Stimulated activated CD4-positive, alpha-beta T cell treated with anti-CD3 and anti-CD28 coated beads, TNF-alpha, amount 100 ng/mL, for 4 hours (primary cell): Measurements from ENCODE around the gene ANKRD62.
"Not testable (repeated sequence)": the region's sequence is repeated elsewhere in the genome, so short reads cannot be mapped to it uniquely, and the experiment has no call there.

Source experiments
- DNase-seq, 3 experiments: peaks; one replicate each; pipeline ENCODE4 v3.0.0-alpha.2; 2020; ENCODE audit warnings: low read depth in 3 of 3

The ANKRD62 gene

GRCh38 chr18:12066910-12067511, 26.6 kb upstream of the ANKRD62 start:
- DNase-seq: no peak

- DNase-seq: no peak
Observed at GRCh38 chr18:12067671-12068070, 26.0 kb upstream of the ANKRD62 start.

DNA sequence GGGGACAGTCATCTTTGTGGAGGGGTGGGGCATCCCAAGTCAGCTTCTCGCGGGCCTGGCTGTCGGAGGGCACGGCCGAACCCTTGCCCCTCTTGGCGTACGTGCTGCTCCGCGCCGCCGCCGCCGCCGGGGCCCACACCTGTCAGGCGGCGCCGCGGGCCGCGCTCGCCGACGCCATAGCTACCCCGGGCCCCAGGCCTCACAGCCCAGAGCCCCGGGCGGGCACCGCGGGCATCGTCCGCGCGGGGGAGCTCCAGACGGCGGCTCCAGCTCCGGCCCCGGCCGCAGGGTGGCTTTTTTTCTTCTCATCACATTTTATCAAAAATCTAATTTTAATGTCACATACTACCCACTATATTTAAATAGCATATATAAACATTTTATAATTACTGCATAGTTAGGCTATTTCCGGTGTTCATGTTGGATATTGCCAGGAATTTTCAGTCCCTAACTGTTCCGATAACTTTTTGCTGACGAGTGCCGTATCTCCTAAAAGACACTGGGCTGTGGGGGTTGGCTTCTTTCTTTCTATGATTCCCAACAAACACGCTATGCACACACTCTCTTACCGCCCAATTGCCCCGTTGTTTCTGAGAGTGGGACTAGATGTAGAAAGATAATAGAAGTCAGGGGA, 25.2 kb upstream of the ANKRD62 start:
- not testable (repeated sequence) for DNase-seq

DNA sequence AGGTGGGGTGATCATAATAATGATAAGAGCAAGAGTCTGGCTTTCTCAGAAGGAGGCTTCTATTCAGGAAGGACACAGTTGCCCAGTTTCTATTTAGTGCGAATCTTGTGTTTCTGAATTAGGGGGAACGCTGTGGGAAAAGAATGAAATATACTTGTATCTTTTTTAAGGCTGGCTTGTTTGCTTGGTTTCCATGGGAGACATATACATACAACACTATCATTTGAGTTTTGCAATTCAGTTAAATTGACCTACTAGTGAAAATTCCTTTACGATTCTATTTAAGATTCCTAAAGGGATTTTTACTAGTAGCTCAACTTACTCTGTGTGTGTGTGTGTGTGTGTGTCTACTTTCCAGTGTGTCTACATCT, 24.7 kb upstream of the ANKRD62 start:
- DNase-seq: no peak

- not testable (repeated sequence) for DNase-seq
Observed at GRCh38 chr18:12071066-12071465, 22.6 kb upstream of the ANKRD62 start.

DNA sequence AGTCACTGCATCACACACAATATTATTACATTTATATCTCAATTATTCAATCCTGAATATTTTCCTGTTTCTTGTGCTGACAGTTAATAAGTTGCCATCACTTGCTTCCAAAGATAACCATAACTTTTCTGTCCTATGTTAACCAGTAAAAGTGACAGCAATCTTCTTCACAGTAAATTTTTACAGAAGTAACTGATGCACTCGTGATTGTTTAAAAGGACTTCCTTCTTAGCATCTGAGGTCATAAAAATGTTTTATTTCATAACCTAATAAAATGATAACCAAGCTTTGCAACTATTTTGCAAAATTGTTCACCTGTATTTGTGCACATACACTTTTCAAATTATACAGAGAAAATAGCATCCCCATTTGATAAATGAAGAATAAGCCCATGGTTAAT, 20.6 kb upstream of the ANKRD62 start:
- DNase-seq: no peak

GRCh38 chr18:12074736-12075135, 18.9 kb upstream of the ANKRD62 start:
- no peak for DNase-seq

GRCh38 chr18:12076424-12077140, 17.1 kb upstream of the ANKRD62 start:
- no peak for DNase-seq

GRCh38 chr18:12077994-12078393, 15.6 kb upstream of the ANKRD62 start:
- not testable (repeated sequence) for DNase-seq

GRCh38 chr18:12079491-12080237, 14.0 kb upstream of the ANKRD62 start:
- no peak for DNase-seq

DNA sequence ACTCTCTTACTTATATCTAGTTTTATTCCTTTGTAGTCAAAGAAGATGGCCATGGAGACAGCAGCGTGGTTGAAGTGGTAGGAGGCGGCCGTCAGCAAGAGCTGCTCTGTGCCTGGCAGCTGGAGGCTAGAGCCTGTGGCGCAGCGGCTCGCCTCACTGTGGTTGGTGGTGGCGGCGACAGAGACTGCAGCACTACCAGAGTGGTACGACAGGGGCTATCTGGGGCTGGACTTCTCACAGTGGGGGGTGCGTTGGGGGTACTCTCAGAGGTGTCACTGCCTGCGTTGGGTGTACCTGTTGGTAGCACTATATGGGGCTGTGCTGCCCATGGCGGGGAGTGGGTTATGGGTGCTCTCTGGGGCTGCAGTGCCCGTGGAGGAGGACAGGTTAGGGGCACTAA, 8.5 kb upstream of the ANKRD62 start:
- DNase-seq: no peak

DNA sequence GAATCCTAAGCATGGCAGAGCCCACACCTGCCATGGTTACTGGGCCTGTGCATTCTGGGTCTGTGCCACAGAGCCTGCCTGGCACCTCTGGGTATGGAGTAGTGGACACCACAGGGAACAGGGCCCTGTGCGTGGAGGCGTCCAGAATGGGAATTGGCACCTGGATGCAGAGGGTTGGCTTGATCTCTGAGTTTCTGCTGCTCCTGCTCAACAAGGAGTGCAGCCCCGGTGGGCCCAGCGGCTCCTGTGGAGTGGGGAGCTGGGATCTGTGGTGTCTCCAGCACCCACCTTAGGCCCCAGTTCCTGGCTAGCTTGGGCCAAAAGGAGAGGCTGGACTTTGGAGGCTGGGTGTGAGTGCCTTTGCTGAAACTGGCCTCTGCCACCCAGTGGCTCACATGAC, 7.9 kb upstream of the ANKRD62 start:
- no peak for DNase-seq

GRCh38 chr18:12086249-12086648, 7.4 kb upstream of the ANKRD62 start:
- DNase-seq: no peak

DNA sequence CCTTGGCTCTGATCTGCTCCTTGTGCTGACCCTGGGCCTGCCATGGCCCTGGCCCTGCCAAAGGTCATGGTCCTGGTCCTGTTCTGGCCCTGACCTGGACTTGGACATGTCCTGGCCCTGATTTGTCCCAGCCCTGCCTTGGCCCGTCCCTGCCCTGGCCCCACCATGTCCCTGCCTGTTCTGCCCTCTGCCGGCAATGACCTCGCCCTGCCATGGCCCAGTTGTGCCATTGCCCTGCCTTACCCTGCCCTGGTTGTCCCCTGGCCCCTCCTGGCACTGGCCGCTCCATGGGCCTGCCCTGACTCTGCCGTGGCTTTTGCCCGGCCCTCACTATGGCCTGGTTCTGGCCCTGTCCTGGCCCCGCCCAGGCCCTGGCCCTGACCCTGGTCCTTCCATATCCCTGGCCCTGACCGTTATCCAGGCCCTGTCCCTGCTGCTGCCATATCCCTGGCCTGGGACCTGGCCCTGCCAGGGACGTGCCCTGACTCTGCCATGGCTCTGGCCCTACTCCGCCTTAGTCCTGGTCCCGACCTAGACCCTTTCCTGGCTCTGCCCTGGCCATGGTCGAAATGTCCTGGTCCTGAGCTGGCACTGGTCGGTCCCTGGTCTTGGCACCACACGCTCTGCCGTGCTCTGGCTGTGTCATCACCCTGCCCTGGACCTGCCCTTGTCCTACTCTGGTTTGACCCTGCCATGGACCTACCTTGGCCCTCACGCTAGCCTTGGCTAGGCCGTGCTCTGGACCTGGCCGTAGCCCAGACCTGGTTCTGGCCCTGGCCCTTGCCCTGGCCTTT, 6.8 kb upstream of the ANKRD62 start:
- DNase-seq: no peak

GRCh38 chr18:12087471-12088025, 6.1 kb upstream of the ANKRD62 start:
- no peak for DNase-seq

DNA sequence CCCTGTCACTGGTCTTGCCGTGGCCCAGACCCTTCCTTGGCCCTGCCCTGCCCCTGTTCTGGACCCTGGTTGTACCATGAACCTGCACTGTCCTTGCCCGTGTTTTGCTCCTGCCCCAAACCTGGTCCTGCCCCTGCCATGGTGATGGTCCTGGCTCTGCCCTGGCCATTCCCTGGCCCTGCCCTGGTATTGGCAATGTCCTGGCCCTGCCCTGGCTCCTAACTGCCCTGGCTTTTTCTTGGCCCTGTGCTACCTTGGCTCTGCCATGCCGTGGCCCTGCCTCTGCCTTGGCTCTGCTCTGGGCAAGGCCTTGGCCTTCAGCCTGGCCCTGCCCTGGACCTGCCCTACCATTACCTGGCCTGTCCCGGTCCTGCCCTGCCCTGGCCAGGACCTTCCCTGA, 5.5 kb upstream of the ANKRD62 start:
- DNase-seq: no peak

DNA sequence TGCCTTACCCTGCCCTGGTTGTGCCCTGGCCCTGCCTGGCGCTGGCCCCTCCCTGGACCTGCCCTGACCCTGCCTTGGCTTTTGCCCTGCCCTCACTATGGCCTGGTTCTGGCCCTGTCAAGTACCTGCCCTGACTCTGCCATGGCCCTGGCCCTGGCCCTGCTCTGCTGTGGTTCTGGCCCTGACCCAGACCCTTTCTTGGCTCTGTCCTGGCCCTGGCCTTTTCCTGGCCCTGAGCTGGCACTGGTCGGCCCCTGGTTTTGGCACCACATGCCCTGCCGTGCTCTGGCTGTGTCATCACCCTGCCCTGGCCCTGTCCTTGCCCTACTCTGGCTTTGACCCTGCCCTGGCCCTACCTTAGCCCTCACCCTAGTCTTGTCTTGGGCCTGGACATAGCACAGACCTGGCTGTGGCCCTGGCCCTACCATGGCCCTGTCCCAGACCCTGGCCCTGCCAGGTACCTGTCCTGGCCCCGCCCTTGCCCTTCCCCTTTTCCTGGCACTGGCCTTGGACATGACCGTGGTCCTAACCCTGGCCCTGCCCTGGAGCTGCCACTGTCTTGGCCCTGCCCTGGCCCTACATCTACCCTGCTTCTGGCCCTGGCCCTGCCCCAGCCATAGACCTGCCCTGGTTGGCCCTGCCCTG, 4.8 kb upstream of the ANKRD62 start:
- no peak for DNase-seq

DNA sequence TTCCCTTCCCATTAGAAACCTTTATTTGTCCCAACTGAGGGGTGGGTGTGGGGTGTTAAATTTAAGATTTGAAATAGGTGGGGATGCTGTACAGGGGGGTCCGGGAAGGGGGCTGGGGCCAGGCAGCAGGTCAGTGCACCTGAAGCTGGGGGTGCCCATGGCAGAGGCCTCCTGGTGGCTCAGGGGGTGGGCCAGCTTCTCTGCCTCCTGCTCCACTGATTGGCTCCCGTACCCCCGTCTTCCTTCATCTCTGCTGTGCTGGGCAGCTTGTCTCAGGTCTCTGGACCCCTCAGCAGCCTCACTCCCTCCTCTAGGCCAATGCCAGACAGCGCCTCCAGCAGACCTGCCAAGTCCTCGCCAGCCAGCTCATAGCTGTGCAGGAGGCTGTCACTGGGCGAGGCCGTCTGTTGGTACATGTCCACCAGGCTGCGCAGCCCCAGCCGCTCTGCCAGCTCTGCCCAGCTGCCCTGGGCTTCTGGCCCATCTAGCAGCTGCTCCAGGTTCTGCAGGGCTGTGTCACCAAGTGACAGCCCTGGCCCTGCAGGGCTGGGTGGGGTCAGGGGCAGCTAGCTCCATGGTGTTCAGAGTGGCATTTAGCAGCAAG, 2.0 kb upstream of the ANKRD62 start:
- DNase-seq: no peak

DNA sequence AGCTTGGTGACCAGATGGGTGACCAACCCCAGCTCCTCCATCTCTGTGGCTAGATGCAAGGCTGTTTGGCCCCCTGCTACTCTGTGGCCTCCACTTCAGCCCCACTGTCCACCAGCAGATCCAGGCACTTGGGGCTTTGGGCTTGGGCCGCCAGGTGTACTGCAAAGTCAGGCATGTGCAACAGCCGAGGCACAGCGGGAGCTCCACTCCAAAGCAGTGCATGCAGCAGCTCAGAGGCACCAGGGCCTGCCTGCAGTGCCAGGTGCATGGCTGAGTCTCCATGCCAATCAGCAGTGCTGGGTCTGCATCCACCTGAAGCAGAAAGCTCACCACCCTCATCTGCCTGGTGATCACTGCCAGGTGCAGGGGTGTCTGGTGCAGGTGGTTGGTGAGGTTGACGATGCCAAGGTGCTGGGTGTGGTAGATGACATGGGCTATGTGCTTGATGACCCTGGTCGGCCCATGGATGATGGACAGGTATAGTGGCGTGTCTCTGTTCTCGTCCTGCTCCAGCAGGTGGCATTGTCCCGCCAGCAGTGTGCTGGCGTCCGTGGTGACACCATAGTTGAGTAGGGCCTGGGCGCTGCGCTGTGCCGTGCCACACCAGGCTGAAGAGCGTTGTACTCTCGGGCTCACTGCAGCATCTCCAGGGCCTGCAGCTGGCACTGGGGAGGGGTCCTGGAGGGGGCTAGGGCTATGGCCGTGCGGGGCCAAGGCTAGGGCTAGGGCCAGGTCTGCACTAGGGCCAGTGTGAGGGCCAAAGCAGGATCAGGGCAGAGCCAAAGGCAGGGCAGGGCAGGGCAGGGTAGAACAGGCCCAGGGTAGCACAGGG, 1.0 kb upstream of the ANKRD62 start:
- no peak for DNase-seq

GRCh38 chr18:12098374-12098773, 4.7 kb downstream of the ANKRD62 start:
- no peak for DNase-seq
